ENCODE measurements around the gene MYT1. TPM values are rescaled to one million over a fixed set of nuclear protein-coding genes. Genes with fewer than 3 reads are reported as not detected.

Gene MYT1
- polyA plus RNA-seq, 1 experiment: not detected

DNA sequence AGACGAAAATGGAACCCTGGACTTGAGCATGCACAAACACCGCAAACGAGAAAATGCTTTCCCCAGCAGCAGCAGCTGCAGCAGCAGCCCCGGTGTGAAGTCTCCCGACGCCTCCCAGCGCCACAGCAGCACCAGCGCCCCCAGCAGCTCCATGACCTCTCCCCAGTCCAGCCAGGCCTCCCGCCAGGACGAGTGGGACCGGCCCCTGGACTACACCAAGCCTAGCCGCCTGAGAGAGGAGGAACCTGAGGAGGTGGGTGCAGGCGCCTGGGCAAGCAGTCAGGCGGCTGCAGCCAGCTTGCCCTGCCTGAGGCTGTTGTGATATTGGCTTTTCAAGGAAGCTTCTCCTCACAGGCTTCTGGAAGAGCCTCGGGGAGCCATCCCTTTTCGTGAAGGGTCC lies 55.5 kb downstream of the MYT1 start:
- ChIA-PET POLR2A (no interaction called here), CTCF (interaction anchor here (1.5 kb wide), 1 partner anchor 11 kb away, joined by 3 read pairs; no protein-coding TSS in a partner anchor)
- no peak overlapping the region for H3K4me3 ChIP-seq (ENCODE audit: low read depth, low read length)
- no peaks in the 10 kb centered on the region for H3K36me3 ChIP-seq (ENCODE audit: control insufficient read depth, insufficient read depth, low read length)
- H3K27me3 ChIP-seq (ENCODE audit: control insufficient read depth, insufficient read depth, low read length): peaks cover 11% of the 10 kb centered on the region
- TF ChIP-seq, protein P1, sequence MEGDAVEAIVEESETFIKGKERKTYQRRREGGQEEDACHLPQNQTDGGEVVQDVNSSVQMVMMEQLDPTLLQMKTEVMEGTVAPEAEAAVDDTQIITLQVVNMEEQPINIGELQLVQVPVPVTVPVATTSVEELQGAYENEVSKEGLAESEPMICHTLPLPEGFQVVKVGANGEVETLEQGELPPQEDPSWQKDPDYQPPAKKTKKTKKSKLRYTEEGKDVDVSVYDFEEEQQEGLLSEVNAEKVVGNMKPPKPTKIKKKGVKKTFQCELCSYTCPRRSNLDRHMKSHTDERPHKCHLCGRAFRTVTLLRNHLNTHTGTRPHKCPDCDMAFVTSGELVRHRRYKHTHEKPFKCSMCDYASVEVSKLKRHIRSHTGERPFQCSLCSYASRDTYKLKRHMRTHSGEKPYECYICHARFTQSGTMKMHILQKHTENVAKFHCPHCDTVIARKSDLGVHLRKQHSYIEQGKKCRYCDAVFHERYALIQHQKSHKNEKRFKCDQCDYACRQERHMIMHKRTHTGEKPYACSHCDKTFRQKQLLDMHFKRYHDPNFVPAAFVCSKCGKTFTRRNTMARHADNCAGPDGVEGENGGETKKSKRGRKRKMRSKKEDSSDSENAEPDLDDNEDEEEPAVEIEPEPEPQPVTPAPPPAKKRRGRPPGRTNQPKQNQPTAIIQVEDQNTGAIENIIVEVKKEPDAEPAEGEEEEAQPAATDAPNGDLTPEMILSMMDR (IDR thresholded peaks at IDR 0.05; ENCODE audit: insufficient read depth, low read depth, low read length): no peak
- DNase-seq (ENCODE audit: low read depth): no peak

DNA sequence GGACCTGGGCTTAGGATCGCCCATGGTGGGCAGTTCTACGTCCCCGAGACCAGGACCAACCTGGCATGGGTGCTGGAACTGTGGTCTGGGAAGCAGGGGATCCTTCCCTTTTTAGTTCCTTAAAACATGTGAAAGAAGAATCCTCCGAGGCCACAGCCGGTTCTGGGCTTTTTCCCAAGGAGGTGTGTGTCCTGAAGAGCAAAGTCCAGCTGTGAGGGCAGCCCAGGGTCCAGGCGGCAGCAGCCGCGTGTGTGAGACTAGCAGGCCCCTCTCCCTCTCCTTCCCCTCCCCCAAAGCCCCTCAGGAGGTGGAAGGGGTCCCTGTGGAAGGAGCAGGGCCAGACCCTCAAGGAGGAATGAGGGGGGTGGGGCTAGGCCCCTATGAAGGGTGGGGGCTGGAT lies 56.2 kb downstream of the MYT1 start:
- ChIA-PET POLR2A (no interaction called here), CTCF (no interaction called here)
- no peak for DNase-seq (ENCODE audit: low read depth)

DNA sequence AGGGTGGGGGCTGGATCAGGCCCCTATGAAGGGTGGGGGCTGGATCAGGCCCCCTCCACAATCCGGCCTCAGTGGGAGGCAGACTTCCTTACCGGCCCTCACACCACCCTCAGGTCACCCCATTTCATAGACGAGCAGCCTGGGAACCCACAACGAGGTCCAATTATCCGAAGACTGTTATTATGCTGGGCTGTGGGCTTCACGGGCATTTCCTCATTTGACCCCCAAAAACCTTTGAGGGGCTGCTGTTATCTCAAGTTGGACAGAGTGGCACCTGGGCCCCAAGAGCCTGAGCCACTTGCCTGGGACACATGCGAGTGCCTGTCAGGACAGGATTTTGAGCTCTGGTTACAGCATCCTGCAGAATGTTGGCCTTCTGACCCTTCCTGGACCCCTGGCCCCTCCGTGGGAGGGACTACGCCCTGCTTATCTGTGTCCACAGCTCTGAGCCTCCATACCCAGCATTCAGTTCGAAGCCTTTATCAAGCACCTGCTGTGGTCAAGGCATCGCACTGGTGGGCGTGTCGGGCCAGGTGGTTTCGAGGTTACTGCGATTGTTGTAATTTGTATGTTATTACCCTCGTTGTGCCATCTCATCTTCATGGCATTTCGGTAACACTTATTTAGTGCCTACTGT lies 56.8 kb downstream of the MYT1 start:
- no peak overlapping the region for H3K4me3 ChIP-seq (ENCODE audit: low read depth, low read length)

More for the DNA sequence above, 56.2 kb downstream of the MYT1 start:
- Histone ChIP-seq H3K4me3 (ENCODE audit: low read depth, low read length) (no peak overlapping the region), H3K36me3 (ENCODE audit: control insufficient read depth, insufficient read depth, low read length) (no peaks in the 10 kb centered on the region), H3K27me3 (ENCODE audit: control insufficient read depth, insufficient read depth, low read length) (peaks cover 8% of the 10 kb centered on the region)
- TF ChIP-seq, protein P1 (IDR thresholded peaks at IDR 0.05; ENCODE audit: insufficient read depth, low read depth, low read length): no peak

DNA sequence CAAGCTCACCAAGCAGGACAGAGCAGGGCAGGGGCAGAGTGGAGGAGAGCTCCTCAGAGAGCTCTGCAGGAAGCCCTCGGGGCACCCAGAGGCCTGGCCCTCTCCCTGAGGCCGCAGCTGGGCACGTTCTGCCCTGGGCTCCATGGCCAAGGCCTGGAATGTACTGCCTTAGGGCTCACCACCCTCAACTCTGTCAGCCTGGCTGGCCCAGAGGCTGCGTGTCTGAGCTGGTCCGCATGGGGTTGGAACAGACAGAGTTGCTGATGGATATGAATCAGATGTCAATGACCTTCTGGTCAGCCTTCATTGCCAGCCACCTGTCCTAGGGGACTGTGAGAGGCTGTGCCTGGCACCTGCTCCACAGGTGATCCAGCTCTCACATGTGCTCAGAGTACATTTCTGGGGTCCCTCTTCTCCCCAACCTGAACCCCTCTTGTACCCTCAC lies 58.1 kb downstream of the MYT1 start:
- no peak for DNase-seq (ENCODE audit: low read depth)
- CTCF ChIA-PET: no interaction called here
- POLR2A ChIA-PET: no interaction called here

More for the DNA sequence above, 56.8 kb downstream of the MYT1 start:
- ChIA-PET POLR2A (no interaction called here), CTCF (no interaction called here)
- Histone ChIP-seq H3K27me3 (ENCODE audit: control insufficient read depth, insufficient read depth, low read length) (peaks cover 8% of the 10 kb centered on the region), H3K36me3 (ENCODE audit: control insufficient read depth, insufficient read depth, low read length) (no peaks in the 10 kb centered on the region)
- DNase-seq (ENCODE audit: low read depth): no peak
- TF ChIP-seq, protein P1 (IDR thresholded peaks at IDR 0.05; ENCODE audit: insufficient read depth, low read depth, low read length): no peak

DNA sequence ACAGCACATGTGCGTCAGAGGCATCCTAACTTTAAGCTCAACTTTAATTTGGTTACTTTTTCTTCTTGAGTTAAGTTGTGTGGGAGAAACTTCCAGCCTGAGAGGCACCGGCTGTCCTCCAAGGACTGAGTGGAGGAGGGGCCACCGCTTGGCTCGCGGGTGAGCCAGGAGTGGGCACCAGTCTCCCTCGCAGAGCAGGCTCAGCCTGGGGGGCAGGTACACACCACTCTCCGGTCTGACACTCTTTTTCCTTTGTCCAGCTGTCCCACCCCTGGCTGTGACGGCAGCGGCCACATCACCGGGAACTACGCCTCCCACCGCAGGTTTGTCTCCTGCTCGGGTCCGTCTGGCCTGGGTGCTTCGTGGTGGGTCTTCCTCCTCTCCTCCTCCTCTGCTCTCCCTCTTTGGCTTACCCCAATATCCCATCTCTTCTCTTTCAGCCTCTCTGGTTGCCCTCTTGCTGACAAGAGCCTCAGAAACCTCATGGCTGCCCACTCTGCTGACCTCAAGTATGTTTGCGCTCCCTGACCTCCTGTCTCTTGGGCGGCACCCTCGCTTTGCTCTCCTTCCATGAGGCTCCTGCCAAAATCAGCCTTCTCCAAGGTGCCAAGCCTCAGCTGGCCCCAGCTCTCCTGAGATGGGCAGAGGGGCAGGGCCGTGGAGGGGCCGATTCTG lies 58.7 kb downstream of the MYT1 start:
- no peaks in the 10 kb centered on the region for H3K36me3 ChIP-seq (ENCODE audit: control insufficient read depth, insufficient read depth, low read length)
- POLR2A ChIA-PET: no interaction called here
- peaks cover 8% of the 10 kb centered on the region for H3K27me3 ChIP-seq (ENCODE audit: control insufficient read depth, insufficient read depth, low read length)
- no peak for DNase-seq (ENCODE audit: low read depth)
- CTCF ChIA-PET: interaction anchor here (0.9 to 1.6 kb wide), 2 partner anchors 10 to 56 kb away, joined by 3 to 4 read pairs; no protein-coding TSS in a partner anchor
- TF ChIP-seq, protein P1 (IDR thresholded peaks at IDR 0.05; ENCODE audit: insufficient read depth, low read depth, low read length): no peak
- H3K4me3 ChIP-seq (ENCODE audit: low read depth, low read length): no peak overlapping the region

More for the DNA sequence above, 58.1 kb downstream of the MYT1 start:
- Histone ChIP-seq H3K4me3 (ENCODE audit: low read depth, low read length) (no peak overlapping the region), H3K27me3 (ENCODE audit: control insufficient read depth, insufficient read depth, low read length) (peaks cover 8% of the 10 kb centered on the region), H3K36me3 (ENCODE audit: control insufficient read depth, insufficient read depth, low read length) (no peaks in the 10 kb centered on the region)
- TF ChIP-seq, protein P1 (IDR thresholded peaks at IDR 0.05; ENCODE audit: insufficient read depth, low read depth, low read length): no peak
